ENCODE measurements around the gene CCL4. TPM values are rescaled to one million over a fixed set of nuclear protein-coding genes. Genes with fewer than 3 reads are reported as not detected.
A peak's percentile ranks its signal among the peaks of the same experiment; 100 is the strongest.
"Not testable (repeated sequence)": the region's sequence is repeated elsewhere in the genome, so short reads cannot be mapped to it uniquely, and the experiment has no call there.

The CCL4 gene
- total RNA-seq, 4 donors from 2014 or later = 4.2 to 10.8 TPM; not detected in 2

DNA sequence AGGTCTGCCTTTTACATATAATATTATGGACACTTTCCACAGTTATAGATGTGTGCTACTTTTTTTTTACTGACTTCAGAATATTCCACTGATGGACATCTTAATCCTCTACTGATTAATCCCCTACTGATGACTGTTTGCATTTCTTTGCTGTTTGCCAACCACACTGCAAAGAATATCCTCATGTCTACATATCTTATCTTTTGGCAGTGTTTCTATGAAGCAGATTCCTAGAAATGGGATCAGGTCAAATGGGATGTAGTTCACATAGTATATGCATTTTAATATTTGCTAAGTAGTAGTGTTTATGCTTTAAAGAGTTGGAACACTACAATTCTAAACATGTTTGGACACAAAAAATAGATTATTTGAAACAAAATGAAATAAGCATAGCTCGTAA, 16.8 kb upstream of the CCL4 start:
- Histone ChIP-seq H3K27me3 (no peaks in the 10 kb centered on the region), H3K9me3 (no peaks in the 10 kb centered on the region), H3K4me1 (no peaks in the 10 kb centered on the region), H3K27ac (no peak overlapping the region), H3K4me3 (no peak overlapping the region), H3K36me3 (no peaks in the 10 kb centered on the region)
- TF ChIP-seq EP300 (IDR thresholded peaks at IDR 0.05; ENCODE audit: low read depth) (no peak), POLR2AphosphoS5 (IDR thresholded peaks at IDR 0.05) (no peak), POLR2A (IDR thresholded peaks at IDR 0.05) (no peak)
- TF ChIP-seq, protein P1, sequence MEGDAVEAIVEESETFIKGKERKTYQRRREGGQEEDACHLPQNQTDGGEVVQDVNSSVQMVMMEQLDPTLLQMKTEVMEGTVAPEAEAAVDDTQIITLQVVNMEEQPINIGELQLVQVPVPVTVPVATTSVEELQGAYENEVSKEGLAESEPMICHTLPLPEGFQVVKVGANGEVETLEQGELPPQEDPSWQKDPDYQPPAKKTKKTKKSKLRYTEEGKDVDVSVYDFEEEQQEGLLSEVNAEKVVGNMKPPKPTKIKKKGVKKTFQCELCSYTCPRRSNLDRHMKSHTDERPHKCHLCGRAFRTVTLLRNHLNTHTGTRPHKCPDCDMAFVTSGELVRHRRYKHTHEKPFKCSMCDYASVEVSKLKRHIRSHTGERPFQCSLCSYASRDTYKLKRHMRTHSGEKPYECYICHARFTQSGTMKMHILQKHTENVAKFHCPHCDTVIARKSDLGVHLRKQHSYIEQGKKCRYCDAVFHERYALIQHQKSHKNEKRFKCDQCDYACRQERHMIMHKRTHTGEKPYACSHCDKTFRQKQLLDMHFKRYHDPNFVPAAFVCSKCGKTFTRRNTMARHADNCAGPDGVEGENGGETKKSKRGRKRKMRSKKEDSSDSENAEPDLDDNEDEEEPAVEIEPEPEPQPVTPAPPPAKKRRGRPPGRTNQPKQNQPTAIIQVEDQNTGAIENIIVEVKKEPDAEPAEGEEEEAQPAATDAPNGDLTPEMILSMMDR (IDR thresholded peaks at IDR 0.05) = no peak
- DNase-seq = no peak
- in situ Hi-C loops (cut with MboI; ENCODE audit: low pct_ligation_motif_present in 1 of 4, low pct_unique_long_range_greater_than_20kb in 1 of 4, low sequenced_read_pairs in 3 of 4) (no loop called here), intact Hi-C loops (cut with DNase I; ENCODE audit: low total_unique reads) (no loop called here)
- WGBS, 2 donors (ENCODE audit: low coverage in 1 of 2) = 89 to 94% methylated on average over 1 of the region's 1 CpG

DNA sequence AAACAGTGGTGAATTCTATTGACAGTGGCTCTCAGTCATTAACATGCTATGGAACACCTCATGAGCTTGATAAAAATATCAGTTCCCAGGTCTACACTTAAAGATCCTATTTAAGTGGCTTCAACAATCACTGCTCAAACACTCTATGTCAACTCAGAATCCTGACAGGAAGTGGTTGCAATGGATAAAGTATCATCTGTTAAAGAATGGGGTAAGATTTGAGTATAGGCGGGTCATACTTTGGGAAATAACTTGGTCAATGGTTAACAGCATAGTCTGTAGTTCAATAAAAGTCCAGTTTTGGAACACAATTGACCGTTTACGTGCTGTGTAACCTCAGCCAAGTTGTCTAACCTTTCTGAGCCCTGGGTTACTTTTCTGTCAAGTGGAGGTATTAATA, 16.2 kb upstream of the CCL4 start:
- H3K4me3 ChIP-seq; in situ Hi-C loops (cut with MboI; ENCODE audit: low pct_ligation_motif_present in 1 of 4, low pct_unique_long_range_greater_than_20kb in 1 of 4, low sequenced_read_pairs in 3 of 4); H3K9me3 ChIP-seq; intact Hi-C loops (cut with DNase I; ENCODE audit: low total_unique reads); H3K27me3 ChIP-seq; H3K4me1 ChIP-seq; H3K36me3 ChIP-seq; DNase-seq; H3K27ac ChIP-seq: not testable (repeated sequence)
- WGBS, 2 donors (ENCODE audit: low coverage in 1 of 2) = 80% methylated on average over 1 of the region's 3 CpGs; no CpG with 5 or more reads in 1 of the 2 donors

DNA sequence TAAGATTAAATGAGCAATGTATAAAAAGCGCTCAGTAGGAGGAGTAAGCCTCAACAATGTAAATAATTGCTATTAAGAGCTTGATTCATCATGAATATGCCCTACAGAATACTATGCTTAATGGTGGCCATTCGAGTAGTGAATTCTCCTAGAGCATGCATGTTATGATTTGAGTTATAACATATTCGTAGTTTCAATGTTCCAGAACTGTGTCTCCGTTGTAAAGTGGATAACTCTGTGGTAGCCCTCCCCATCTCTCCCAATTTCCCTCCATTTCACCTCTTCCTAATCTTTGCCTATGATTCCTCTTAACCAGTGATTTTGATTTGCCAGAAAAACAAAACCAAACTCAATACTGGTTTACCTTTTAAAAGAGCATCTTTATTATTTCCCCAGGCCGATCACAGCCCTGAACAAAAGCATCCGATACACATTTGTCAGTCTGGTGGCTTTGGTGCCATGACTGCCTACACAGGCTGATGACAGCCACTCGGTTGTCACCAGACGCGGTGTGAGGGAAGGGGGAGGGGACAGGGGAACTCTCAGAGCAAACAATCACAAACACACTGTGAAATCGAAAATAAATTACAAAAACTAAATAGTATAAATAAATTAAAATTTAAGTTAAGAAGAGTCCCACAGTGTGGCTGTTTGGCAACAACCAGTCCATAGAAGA, 15.6 kb upstream of the CCL4 start:
- in situ Hi-C loops (cut with MboI; ENCODE audit: low pct_ligation_motif_present in 1 of 4, low pct_unique_long_range_greater_than_20kb in 1 of 4, low sequenced_read_pairs in 3 of 4); H3K27ac ChIP-seq; DNase-seq; H3K4me1 ChIP-seq; H3K27me3 ChIP-seq; H3K4me3 ChIP-seq; H3K9me3 ChIP-seq; H3K36me3 ChIP-seq; intact Hi-C loops (cut with DNase I; ENCODE audit: low total_unique reads): not testable (repeated sequence)
- 90 to 97% methylated on average over 5 to 10 of the region's 10 CpGs for WGBS, 2 donors (ENCODE audit: low coverage in 1 of 2)

DNA sequence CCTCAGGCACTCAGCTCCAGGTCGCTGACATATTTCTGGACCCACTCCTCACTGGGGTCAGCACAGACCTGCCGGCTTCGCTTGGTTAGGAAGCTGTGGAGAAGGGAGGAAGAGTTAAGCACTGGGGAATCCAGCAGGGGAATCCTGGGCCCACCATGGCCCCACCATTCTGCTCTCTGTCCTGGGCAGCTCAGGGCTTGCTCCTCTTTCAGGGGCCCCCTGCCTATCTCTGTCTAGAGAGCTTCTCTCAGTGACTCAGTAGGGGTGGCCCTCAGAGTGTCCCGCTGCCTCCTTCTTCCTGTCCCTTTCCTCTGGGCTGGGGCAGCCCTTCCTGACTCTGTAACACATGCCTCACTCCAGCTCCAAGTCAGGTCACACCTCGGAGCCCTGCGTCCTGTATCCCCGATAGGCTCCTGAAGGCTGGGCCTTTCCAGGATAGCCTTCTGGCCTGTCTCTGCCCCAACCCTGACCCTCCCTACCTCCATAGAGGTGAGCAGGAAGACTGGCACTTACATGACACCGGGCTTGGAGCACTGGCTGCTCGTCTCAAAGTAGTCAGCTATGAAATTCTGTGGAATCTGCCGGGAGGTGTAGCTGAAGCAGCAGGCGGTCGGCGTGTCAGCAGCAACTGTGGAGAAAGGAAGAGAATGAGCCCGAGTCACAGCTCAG, 14.8 kb upstream of the CCL4 start:
- H3K27me3 ChIP-seq = no peaks in the 10 kb centered on the region
- in situ Hi-C loops (cut with MboI; ENCODE audit: low pct_ligation_motif_present in 1 of 4, low pct_unique_long_range_greater_than_20kb in 1 of 4, low sequenced_read_pairs in 3 of 4) (no loop called here), intact Hi-C loops (cut with DNase I; ENCODE audit: low total_unique reads) (no loop called here)
- H3K9me3 ChIP-seq = no peaks in the 10 kb centered on the region
- WGBS, 2 donors (ENCODE audit: low coverage in 1 of 2) = 80 to 86% methylated on average over 4 to 14 of the region's 14 CpGs
- DNase-seq = no peak
- H3K27ac ChIP-seq = no peak overlapping the region
- H3K4me1 ChIP-seq = no peaks in the 10 kb centered on the region
- no peak overlapping the region for H3K4me3 ChIP-seq
- no peaks in the 10 kb centered on the region for H3K36me3 ChIP-seq
- TF ChIP-seq EP300 (IDR thresholded peaks at IDR 0.05; ENCODE audit: low read depth) (no peak), POLR2A (IDR thresholded peaks at IDR 0.05) (no peak), POLR2AphosphoS5 (IDR thresholded peaks at IDR 0.05) (no peak)
- TF ChIP-seq, protein P1 (IDR thresholded peaks at IDR 0.05) = no peak

DNA sequence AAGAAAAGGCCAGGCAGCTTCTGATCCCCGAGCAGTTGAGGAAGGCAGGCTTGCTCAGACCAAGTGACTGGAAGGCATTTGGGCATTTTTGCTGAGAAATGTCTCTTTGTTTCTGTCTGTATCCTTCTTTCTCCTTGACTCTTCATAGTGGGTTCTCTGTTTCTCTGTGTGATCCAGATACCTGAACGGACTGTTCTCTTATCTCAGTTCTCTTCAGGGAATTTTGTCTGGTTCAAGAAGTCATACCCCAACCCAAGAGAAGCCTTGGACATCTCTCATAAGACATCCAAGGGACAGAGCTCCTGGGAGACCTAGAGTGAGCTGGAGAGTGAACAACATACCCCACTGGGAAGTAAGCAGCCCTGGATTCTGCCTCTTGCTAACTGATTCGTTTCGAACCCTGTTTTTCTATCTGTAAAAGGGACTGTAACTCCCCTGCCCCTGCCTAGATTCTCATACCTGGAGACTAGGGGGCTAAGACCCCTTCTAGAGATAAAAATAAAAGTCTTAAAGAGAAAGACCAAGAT, 14.2 kb upstream of the CCL4 start:
- Histone ChIP-seq H3K9me3 (no peaks in the 10 kb centered on the region), H3K27me3 (no peaks in the 10 kb centered on the region), H3K4me1 (no peaks in the 10 kb centered on the region), H3K36me3 (no peaks in the 10 kb centered on the region), H3K4me3 (no peak overlapping the region), H3K27ac (peak overlapping the region in 1 of 4 donors; percentile 4)
- no peak for TF ChIP-seq POLR2AphosphoS5 (IDR thresholded peaks at IDR 0.05)
- TF ChIP-seq EP300 (IDR thresholded peaks at IDR 0.05; ENCODE audit: low read depth) = no peak
- no peak for TF ChIP-seq POLR2A (IDR thresholded peaks at IDR 0.05)
- TF ChIP-seq, protein P1 (IDR thresholded peaks at IDR 0.05) = no peak
- DNase-seq = no peak
- intact Hi-C loops (cut with DNase I; ENCODE audit: low total_unique reads) (no loop called here), in situ Hi-C loops (cut with MboI; ENCODE audit: low pct_ligation_motif_present in 1 of 4, low pct_unique_long_range_greater_than_20kb in 1 of 4, low sequenced_read_pairs in 3 of 4) (no loop called here)
- 72 to 88% methylated on average over 3 to 4 of the region's 4 CpGs for WGBS, 2 donors (ENCODE audit: low coverage in 1 of 2)
